Measurements from ENCODE around the gene SLCO2A1.

GRCh38 chr3:134017490-134017889, 12.2 kb downstream of the SLCO2A1 start:
- TF ChIP-seq, protein P1, sequence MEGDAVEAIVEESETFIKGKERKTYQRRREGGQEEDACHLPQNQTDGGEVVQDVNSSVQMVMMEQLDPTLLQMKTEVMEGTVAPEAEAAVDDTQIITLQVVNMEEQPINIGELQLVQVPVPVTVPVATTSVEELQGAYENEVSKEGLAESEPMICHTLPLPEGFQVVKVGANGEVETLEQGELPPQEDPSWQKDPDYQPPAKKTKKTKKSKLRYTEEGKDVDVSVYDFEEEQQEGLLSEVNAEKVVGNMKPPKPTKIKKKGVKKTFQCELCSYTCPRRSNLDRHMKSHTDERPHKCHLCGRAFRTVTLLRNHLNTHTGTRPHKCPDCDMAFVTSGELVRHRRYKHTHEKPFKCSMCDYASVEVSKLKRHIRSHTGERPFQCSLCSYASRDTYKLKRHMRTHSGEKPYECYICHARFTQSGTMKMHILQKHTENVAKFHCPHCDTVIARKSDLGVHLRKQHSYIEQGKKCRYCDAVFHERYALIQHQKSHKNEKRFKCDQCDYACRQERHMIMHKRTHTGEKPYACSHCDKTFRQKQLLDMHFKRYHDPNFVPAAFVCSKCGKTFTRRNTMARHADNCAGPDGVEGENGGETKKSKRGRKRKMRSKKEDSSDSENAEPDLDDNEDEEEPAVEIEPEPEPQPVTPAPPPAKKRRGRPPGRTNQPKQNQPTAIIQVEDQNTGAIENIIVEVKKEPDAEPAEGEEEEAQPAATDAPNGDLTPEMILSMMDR (IDR thresholded peaks at IDR 0.05): no peak
- TF ChIP-seq POLR2A (IDR thresholded peaks at IDR 0.05): no peak

Data from Peyer's patch (tissue), 4 donors.